ENCODE measurements around the gene ENG.

The ENG gene

GRCh38 chr9:127796852-127797370 lies 57.5 kb downstream of the ENG start:
- H3K4me3 ChIP-seq (ENCODE audit: low read length): no peak overlapping the region; the same call in 1 of the 2 replicates
- TF ChIP-seq ZNF274 (IDR thresholded peaks at IDR 0.05; ENCODE audit: low read depth, low read length): no peak

- H3K4me3 ChIP-seq (ENCODE audit: low read length): no peak overlapping the region; the same call in 1 of the 2 replicates
- TF ChIP-seq ZNF274 (IDR thresholded peaks at IDR 0.05; ENCODE audit: low read depth, low read length): no peak
Observed at GRCh38 chr9:127796225-127796813, 58.1 kb downstream of the ENG start.

- no peak for TF ChIP-seq ZNF274 (IDR thresholded peaks at IDR 0.05; ENCODE audit: low read depth, low read length)
- no peak overlapping the region for H3K4me3 ChIP-seq (ENCODE audit: low read length)
Observed at GRCh38 chr9:127794001-127794791, 60.3 kb downstream of the ENG start.

GRCh38 chr9:127793093-127793708 lies 61.3 kb downstream of the ENG start:
- TF ChIP-seq ZNF274 (IDR thresholded peaks at IDR 0.05; ENCODE audit: low read depth, low read length): no peak
- no peak overlapping the region for H3K4me3 ChIP-seq (ENCODE audit: low read length)

GRCh38 chr9:127792417-127793031 lies 61.9 kb downstream of the ENG start:
- TF ChIP-seq ZNF274 (IDR thresholded peaks at IDR 0.05; ENCODE audit: low read depth, low read length): no peak
- no peak overlapping the region for H3K4me3 ChIP-seq (ENCODE audit: low read length)

GRCh38 chr9:127791085-127791484 lies 63.4 kb downstream of the ENG start:
- TF ChIP-seq ZNF274 (IDR thresholded peaks at IDR 0.05; ENCODE audit: low read depth, low read length): no peak

GRCh38 chr9:127790094-127790855 lies 64.2 kb downstream of the ENG start:
- no peak overlapping the region for H3K4me3 ChIP-seq (ENCODE audit: low read length)
- no peak for TF ChIP-seq ZNF274 (IDR thresholded peaks at IDR 0.05; ENCODE audit: low read depth, low read length)

More at GRCh38 chr9:127791085-127791484, 63.4 kb downstream of the ENG start:
- H3K4me3 ChIP-seq (ENCODE audit: low read length): no peak overlapping the region

GRCh38 chr9:127789179-127789578 lies 65.3 kb downstream of the ENG start:
- no peak overlapping the region for H3K4me3 ChIP-seq (ENCODE audit: low read length)
- TF ChIP-seq ZNF274 (IDR thresholded peaks at IDR 0.05; ENCODE audit: low read depth, low read length): no peak

- TF ChIP-seq ZNF274 (IDR thresholded peaks at IDR 0.05; ENCODE audit: low read depth, low read length): no peak
- H3K4me3 ChIP-seq (ENCODE audit: low read length): no peak overlapping the region
Observed at GRCh38 chr9:127788337-127789011, 66.0 kb downstream of the ENG start.

- H3K4me3 ChIP-seq (ENCODE audit: low read length): peak overlapping the region; percentile 86
- TF ChIP-seq ZNF274 (IDR thresholded peaks at IDR 0.05; ENCODE audit: low read depth, low read length): no peak
Observed at GRCh38 chr9:127786773-127787104, 67.7 kb downstream of the ENG start.

- no peak for TF ChIP-seq ZNF274 (IDR thresholded peaks at IDR 0.05; ENCODE audit: low read depth, low read length)
- H3K4me3 ChIP-seq (ENCODE audit: low read length): peak within 1 kb of the TSS; percentile 86
Observed at GRCh38 chr9:127785933-127786772, 68.3 kb downstream of the ENG start, which contains the start of gene CDK9. Gene CDK9, plus strand, starts transcription at chr9:127786034. Its CDS starts 115 bp downstream, at chr9:127786149.

All from GM08714 (cell line).